K562 (cell line): ENCODE measurements around the gene CRYZL1. TPM values are rescaled to one million over a fixed set of nuclear protein-coding genes. Genes with fewer than 3 reads are reported as not detected.
A peak's percentile ranks its signal among the peaks of the same experiment; 100 is the strongest.

Source experiments
- BCOR ChIP-seq: fragments of 450-650 bp; IDR thresholded peaks from 2 replicates; pipeline ENCODE4 v1.6.1; 2016
- CHD4 ChIP-seq: fragments of 200-600 bp; sonication (generic); IDR thresholded peaks from 3 replicates; pipeline ENCODE4 v1.6.1; 2012; ENCODE audit warnings: low read depth, mild to moderate bottlenecking, mixed read lengths, low read length, inconsistent platforms; ENCODE audit not compliant: insufficient read depth, insufficient replicate concordance, poor library complexity, severe bottlenecking
- HDAC1 ChIP-seq, 2 experiments: fragments of 450-650 bp; IDR thresholded peaks; 2 replicates each; pipeline ENCODE4 v1.6.1; 2016 to 2017; ENCODE audit warnings: inconsistent platforms in 1 of 2, mild to moderate bottlenecking in 1 of 2, moderate library complexity in 1 of 2
- MTA3 ChIP-seq: fragments of 450-650 bp; formaldehyde crosslinking; IDR thresholded peaks from 2 replicates; pipeline ENCODE4 v1.6.1; 2017; ENCODE audit warnings: mild to moderate bottlenecking, borderline replicate concordance
- MXI1 ChIP-seq: IDR thresholded peaks from 2 replicates; pipeline ENCODE4 v1.6.1; 2011; ENCODE audit warnings: low read depth, mild to moderate bottlenecking, improper control_type of control experiment, low read length
- XRCC5 ChIP-seq: fragments of 200-400 bp; formaldehyde crosslinking; IDR thresholded peaks from 2 replicates; pipeline ENCODE4 v1.6.1; 2017; ENCODE audit warnings: low read depth, mild to moderate bottlenecking, low read length
- ZBTB17 ChIP-seq: fragments of 450-650 bp; formaldehyde crosslinking; IDR thresholded peaks from 2 replicates; pipeline ENCODE4 v1.4.0; 2020; ENCODE audit warnings: mild to moderate bottlenecking
- ZNF253 ChIP-seq: fragments of 250-450 bp; sonication (Bioruptor Pico); conservative IDR thresholded peaks from 2 replicates; pipeline ENCODE4 v1.6.1; 2021; ENCODE audit warnings: mild to moderate bottlenecking
- polyA plus RNA-seq, 8 experiments: library from polyadenylated mRNA; depleted of rRNA in 4 of 8; stranded (reverse) in 5 of 8; unstranded in 3 of 8; fragments of >200 nt; fragmentation: Nextera tagmentation in 2 of 8; fragmentation: Illumina TruSeq in 1 of 8; extraction: Ambion mirVana in 2 of 8; extraction: Trizol in 1 of 8; gene quantifications; 2 replicates each; pipeline versions ENCODE4 v1.2.1 to v1.2.3, GENCODE V29; 2011 to 2014; ENCODE audit warnings: inconsistent platforms in 1 of 8, missing spikeins in 1 of 8
- total RNA-seq, 7 experiments: library from RNA; depleted of rRNA in 6 of 7; stranded (reverse); fragments of >200 nt in 6 of 7; fragmentation: Illumina TruSeq in 2 of 7; extraction: Trizol in 2 of 7; gene quantifications; 2 replicates each; pipeline versions ENCODE4 v1.2.1 to v1.2.3, GENCODE V29; 2011 to 2021; ENCODE audit warnings: low replicate concordance in 1 of 7
- TF ChIP-seq, protein P1 (sequence below): fragments of 450-650 bp; IDR thresholded peaks from 2 replicates; pipeline ENCODE4 v1.6.1; 2017; ENCODE audit warnings: antibody characterized with exemption
- TF ChIP-seq, protein P2 (sequence below), 3 experiments: fragments of 200-800 bp in 1 of 3; fragments of 250-450 bp in 1 of 3; fragments of 450-650 bp in 1 of 3; sonication (Bioruptor Pico) in 1 of 3; sonication (Bioruptor generic) in 1 of 3; formaldehyde crosslinking in 1 of 3; IDR thresholded peaks; 2 replicates each; pipeline versions ENCODE4 v1.6.1 to v1.8.0; 2016 to 2022; ENCODE audit warnings: mild to moderate bottlenecking in 2 of 3, missing genetic modification characterization in 2 of 3, missing compliant biosample characterization in 1 of 3, moderate library complexity in 1 of 3
- TF ChIP-seq, protein P3 (sequence below): fragments of 150-350 bp; IDR thresholded peaks from 2 replicates; pipeline ENCODE4 v1.6.1; 2014; ENCODE audit warnings: low read depth, mild to moderate bottlenecking, low read length, borderline replicate concordance
- TF ChIP-seq, protein P4 (sequence below): fragments of 450-650 bp; IDR thresholded peaks from 2 replicates; pipeline ENCODE4 v1.6.1; 2018; ENCODE audit not compliant: partially characterized antibody

The CRYZL1 gene
- total and polyA plus RNA-seq, 9 of the 15 experiments (the other 6 are each of a cell fraction or from before 2014, with no cell fraction given): 19.9 to 98.2 (median 39.2) TPM

DNA sequence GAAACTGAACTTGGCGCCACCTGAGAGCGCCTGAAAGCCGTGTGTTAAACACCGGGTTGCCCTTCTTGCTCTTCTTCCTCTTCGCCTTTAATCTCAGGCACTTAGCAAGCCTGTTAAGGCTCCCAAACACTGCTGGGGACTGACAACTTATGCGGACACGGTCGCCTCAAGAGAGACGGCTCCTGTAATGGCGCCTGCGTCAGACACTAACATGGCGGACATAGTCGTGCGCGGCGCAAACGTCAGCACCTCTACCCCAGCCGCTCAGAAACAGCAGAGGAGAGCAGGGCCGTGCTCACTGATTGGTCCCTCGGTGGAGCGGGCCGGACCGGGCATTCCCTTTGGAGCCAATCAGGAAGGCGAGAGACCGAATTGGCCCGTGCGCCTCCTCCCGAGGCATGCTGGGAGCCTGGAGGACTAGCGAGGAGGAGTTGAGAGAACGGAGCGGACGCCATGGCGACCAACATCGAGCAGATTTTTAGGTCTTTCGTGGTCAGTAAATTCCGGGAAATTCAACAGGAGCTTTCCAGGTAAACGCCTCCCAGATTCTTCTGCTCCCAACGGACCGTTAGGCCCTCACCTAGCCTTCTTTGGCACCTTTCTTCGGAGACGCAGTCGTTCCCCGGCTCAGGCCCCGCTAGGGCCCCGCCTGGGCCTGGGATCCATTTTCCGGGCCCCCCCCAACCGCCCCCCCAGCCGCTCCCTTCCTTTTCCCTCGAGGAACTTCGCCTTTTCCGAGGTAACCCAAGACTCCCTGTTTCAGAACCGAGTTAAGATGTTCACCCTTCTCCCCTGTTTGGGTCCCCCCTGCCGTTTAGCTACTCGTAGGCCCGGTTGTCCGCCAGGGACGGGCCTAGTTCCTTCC is 98.7 kb downstream of the CRYZL1 start, which contains the start of gene SON (continued):
- 0 out of 2 replicates have a peak, but pooled peaks have one; percentile 63 for TF ChIP-seq ZNF253 (CRISPR knock-in tag)
- peak; percentile 15; the same call in 1 of the 2 replicates for TF ChIP-seq ZBTB17
- TF ChIP-seq CHD4: no peak
- peak in 1 of 2 experiments; percentile 86; a peak in 2 of 4 replicates for TF ChIP-seq HDAC1 (IDR thresholded peaks at IDR 0.05)
- peak; percentile 74 for TF ChIP-seq BCOR
- TF ChIP-seq, protein P1, sequence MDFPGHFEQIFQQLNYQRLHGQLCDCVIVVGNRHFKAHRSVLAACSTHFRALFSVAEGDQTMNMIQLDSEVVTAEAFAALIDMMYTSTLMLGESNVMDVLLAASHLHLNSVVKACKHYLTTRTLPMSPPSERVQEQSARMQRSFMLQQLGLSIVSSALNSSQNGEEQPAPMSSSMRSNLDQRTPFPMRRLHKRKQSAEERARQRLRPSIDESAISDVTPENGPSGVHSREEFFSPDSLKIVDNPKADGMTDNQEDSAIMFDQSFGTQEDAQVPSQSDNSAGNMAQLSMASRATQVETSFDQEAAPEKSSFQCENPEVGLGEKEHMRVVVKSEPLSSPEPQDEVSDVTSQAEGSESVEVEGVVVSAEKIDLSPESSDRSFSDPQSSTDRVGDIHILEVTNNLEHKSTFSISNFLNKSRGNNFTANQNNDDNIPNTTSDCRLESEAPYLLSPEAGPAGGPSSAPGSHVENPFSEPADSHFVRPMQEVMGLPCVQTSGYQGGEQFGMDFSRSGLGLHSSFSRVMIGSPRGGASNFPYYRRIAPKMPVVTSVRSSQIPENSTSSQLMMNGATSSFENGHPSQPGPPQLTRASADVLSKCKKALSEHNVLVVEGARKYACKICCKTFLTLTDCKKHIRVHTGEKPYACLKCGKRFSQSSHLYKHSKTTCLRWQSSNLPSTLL: peak; percentile 65
- TF ChIP-seq XRCC5: peak; percentile 18; the same call in 1 of the 2 replicates
- TF ChIP-seq, protein P2, sequence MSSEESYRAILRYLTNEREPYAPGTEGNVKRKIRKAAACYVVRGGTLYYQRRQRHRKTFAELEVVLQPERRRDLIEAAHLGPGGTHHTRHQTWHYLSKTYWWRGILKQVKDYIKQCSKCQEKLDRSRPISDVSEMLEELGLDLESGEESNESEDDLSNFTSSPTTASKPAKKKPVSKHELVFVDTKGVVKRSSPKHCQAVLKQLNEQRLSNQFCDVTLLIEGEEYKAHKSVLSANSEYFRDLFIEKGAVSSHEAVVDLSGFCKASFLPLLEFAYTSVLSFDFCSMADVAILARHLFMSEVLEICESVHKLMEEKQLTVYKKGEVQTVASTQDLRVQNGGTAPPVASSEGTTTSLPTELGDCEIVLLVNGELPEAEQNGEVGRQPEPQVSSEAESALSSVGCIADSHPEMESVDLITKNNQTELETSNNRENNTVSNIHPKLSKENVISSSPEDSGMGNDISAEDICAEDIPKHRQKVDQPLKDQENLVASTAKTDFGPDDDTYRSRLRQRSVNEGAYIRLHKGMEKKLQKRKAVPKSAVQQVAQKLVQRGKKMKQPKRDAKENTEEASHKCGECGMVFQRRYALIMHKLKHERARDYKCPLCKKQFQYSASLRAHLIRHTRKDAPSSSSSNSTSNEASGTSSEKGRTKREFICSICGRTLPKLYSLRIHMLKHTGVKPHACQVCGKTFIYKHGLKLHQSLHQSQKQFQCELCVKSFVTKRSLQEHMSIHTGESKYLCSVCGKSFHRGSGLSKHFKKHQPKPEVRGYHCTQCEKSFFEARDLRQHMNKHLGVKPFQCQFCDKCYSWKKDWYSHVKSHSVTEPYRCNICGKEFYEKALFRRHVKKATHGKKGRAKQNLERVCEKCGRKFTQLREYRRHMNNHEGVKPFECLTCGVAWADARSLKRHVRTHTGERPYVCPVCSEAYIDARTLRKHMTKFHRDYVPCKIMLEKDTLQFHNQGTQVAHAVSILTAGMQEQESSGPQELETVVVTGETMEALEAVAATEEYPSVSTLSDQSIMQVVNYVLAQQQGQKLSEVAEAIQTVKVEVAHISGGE (CRISPR knock-in tag; IDR thresholded peaks at IDR 0.05): peak in 1 of 3 experiments; percentile 7; a peak in 2 of 6 replicates
- TF ChIP-seq, protein P3, sequence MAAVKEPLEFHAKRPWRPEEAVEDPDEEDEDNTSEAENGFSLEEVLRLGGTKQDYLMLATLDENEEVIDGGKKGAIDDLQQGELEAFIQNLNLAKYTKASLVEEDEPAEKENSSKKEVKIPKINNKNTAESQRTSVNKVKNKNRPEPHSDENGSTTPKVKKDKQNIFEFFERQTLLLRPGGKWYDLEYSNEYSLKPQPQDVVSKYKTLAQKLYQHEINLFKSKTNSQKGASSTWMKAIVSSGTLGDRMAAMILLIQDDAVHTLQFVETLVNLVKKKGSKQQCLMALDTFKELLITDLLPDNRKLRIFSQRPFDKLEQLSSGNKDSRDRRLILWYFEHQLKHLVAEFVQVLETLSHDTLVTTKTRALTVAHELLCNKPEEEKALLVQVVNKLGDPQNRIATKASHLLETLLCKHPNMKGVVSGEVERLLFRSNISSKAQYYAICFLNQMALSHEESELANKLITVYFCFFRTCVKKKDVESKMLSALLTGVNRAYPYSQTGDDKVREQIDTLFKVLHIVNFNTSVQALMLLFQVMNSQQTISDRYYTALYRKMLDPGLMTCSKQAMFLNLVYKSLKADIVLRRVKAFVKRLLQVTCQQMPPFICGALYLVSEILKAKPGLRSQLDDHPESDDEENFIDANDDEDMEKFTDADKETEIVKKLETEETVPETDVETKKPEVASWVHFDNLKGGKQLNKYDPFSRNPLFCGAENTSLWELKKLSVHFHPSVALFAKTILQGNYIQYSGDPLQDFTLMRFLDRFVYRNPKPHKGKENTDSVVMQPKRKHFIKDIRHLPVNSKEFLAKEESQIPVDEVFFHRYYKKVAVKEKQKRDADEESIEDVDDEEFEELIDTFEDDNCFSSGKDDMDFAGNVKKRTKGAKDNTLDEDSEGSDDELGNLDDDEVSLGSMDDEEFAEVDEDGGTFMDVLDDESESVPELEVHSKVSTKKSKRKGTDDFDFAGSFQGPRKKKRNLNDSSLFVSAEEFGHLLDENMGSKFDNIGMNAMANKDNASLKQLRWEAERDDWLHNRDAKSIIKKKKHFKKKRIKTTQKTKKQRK: no peak
- TF ChIP-seq, protein P4, sequence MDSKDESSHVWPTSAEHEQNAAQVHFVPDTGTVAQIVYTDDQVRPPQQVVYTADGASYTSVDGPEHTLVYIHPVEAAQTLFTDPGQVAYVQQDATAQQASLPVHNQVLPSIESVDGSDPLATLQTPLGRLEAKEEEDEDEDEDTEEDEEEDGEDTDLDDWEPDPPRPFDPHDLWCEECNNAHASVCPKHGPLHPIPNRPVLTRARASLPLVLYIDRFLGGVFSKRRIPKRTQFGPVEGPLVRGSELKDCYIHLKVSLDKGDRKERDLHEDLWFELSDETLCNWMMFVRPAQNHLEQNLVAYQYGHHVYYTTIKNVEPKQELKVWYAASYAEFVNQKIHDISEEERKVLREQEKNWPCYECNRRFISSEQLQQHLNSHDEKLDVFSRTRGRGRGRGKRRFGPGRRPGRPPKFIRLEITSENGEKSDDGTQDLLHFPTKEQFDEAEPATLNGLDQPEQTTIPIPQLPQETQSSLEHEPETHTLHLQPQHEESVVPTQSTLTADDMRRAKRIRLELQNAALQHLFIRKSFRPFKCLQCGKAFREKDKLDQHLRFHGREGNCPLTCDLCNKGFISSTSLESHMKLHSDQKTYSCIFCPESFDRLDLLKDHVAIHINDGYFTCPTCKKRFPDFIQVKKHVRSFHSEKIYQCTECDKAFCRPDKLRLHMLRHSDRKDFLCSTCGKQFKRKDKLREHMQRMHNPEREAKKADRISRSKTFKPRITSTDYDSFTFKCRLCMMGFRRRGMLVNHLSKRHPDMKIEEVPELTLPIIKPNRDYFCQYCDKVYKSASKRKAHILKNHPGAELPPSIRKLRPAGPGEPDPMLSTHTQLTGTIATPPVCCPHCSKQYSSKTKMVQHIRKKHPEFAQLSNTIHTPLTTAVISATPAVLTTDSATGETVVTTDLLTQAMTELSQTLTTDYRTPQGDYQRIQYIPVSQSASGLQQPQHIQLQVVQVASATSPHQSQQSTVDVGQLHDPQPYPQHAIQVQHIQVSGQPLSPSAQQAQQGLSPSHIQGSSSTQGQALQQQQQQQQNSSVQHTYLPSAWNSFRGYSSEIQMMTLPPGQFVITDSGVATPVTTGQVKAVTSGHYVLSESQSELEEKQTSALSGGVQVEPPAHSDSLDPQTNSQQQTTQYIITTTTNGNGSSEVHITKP: peak; percentile 50
- peak; percentile 67 for TF ChIP-seq MXI1
- TF ChIP-seq MTA3: peak; percentile 90
